ENCODE results near the gene GTSE1.
A peak's percentile ranks its signal among the peaks of the same experiment; 100 is the strongest.

- TF ChIP-seq POLR2A (IDR thresholded peaks at IDR 0.05): no peak
- TF ChIP-seq CTCF (IDR thresholded peaks at IDR 0.05): peak in 3 of 4 experiments; percentile 71 to 92 (median 86)
- no peak for TF ChIP-seq POLR2AphosphoS5 (IDR thresholded peaks at IDR 0.05)
Measured at GRCh38 chr22:46367707-46368191, 71.1 kb downstream of the GTSE1 start.

All from gastroesophageal sphincter (tissue), 3 donors.